Hepatocyte (in vitro differentiated cells): Measurements from ENCODE around the gene HYCC2.

Source experiments
- EZH2 ChIP-seq: fragments of 200-600 bp; sonication (generic); IDR thresholded peaks from 2 replicates; pipeline ENCODE4 v1.6.1; 2016; ENCODE audit warnings: antibody characterized with exemption, mild to moderate bottlenecking, borderline replicate concordance
- TF ChIP-seq, protein P1 (sequence below): fragments of 200-600 bp; sonication (generic); IDR thresholded peaks from 2 replicates; pipeline ENCODE4 v1.5.1; 2016; ENCODE audit warnings: antibody characterized with exemption, mild to moderate bottlenecking; ENCODE audit not compliant: poor library complexity

DNA sequence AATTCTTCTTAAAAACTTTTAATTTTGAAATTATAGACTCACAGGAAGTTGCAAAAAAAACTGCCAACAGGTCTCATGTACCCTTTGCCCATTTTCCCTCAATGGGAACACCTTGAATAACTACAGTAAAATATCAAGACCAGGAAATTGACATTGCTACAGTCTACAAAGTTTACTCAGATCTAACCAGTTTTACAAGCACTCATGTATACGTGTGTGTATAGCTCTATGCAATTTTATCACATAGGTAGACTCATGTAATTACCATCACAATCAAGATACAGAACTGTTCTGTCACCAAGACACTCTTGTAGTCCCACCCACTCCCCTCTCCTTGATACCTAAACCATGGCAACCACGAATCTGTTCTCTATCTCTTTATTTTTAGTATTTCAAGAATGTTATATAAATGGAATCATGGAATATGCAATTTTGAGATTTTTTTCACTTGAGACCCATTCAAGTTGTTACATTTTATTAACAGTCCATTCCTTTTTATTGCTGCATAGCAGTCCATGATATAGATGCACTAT is 6.6 kb downstream of the HYCC2 start:
- TF ChIP-seq, protein P1, sequence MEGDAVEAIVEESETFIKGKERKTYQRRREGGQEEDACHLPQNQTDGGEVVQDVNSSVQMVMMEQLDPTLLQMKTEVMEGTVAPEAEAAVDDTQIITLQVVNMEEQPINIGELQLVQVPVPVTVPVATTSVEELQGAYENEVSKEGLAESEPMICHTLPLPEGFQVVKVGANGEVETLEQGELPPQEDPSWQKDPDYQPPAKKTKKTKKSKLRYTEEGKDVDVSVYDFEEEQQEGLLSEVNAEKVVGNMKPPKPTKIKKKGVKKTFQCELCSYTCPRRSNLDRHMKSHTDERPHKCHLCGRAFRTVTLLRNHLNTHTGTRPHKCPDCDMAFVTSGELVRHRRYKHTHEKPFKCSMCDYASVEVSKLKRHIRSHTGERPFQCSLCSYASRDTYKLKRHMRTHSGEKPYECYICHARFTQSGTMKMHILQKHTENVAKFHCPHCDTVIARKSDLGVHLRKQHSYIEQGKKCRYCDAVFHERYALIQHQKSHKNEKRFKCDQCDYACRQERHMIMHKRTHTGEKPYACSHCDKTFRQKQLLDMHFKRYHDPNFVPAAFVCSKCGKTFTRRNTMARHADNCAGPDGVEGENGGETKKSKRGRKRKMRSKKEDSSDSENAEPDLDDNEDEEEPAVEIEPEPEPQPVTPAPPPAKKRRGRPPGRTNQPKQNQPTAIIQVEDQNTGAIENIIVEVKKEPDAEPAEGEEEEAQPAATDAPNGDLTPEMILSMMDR = no peak
- TF ChIP-seq EZH2 = no peak
